Smooth muscle cell of the umbilical artery (primary cell): Measurements from ENCODE around the gene TBC1D5. TPM values are rescaled to one million over a fixed set of nuclear protein-coding genes. Genes with fewer than 3 reads are reported as not detected.

Source experiments
- total RNA-seq: library from RNA; depleted of rRNA; stranded (reverse); fragments of >200 nt; gene quantifications from 2 replicates; pipeline ENCODE4 v1.2.3, GENCODE V29; 2014

TBC1D5 gene
- 78.1 and 104 TPM in 2 replicates for total RNA-seq

GRCh38 chr3:17742102-17742879 lies at the start of gene TBC1D5:
TSS of gene TBC1D5 (minus strand) at chr3:17742631. CDS start at chr3:17508570, 234,061 bp downstream.

